ENCODE measurements around the gene AGPS.
"Not testable (repeated sequence)": the region's sequence is repeated elsewhere in the genome, so short reads cannot be mapped to it uniquely, and the experiment has no call there.

AGPS gene

GRCh38 chr2:177348733-177349693, 43.6 kb upstream of the AGPS start:
- H3K9me2 ChIP-seq (replicated peaks; ENCODE audit: control insufficient read depth, low read length), result no peaks in the 10 kb centered on the region
- H4K20me1 ChIP-seq (ENCODE audit: control insufficient read depth, insufficient read depth, low read depth, low read length), result no peaks in the 10 kb centered on the region
- TF ChIP-seq EZH2phosphoT487 (IDR thresholded peaks at IDR 0.05; ENCODE audit: borderline replicate concordance, low read length) (no peak), CTCF (IDR thresholded peaks at IDR 0.05; ENCODE audit: low read depth, low read length, poor library complexity, severe bottlenecking) (no peak)
- no peaks in the 10 kb centered on the region for H3K36me3 ChIP-seq (ENCODE audit: control insufficient read depth, low read length)
- H3F3A ChIP-seq (ENCODE audit: control insufficient read depth, insufficient read depth), result no peaks in the 10 kb centered on the region
- H3K27ac ChIP-seq (ENCODE audit: low read depth, low read length), result no peak overlapping the region
- H3K79me2 ChIP-seq (ENCODE audit: control insufficient read depth, low read length), result no peaks in the 10 kb centered on the region
- peaks cover 3% of the 10 kb centered on the region; the same call in 1 of the 2 replicates for H3K9me3 ChIP-seq (ENCODE audit: control insufficient read depth, insufficient read depth, low read length)
- H3K4me2 ChIP-seq (ENCODE audit: low read length), result no peak overlapping the region
- H3K4me1 ChIP-seq (ENCODE audit: control insufficient read depth, low read length), result no peaks in the 10 kb centered on the region
- no peak overlapping the region for H3K4me3 ChIP-seq (ENCODE audit: low read length)
- H3K27me3 ChIP-seq (ENCODE audit: control insufficient read depth, low read length), result no peaks in the 10 kb centered on the region

- not testable (repeated sequence) for H3K9me3 ChIP-seq (ENCODE audit: control insufficient read depth, insufficient read depth, low read length); H3K4me3 ChIP-seq (ENCODE audit: low read length); H3K27me3 ChIP-seq (ENCODE audit: control insufficient read depth, low read length); H3K79me2 ChIP-seq (ENCODE audit: control insufficient read depth, low read length); H3K36me3 ChIP-seq (ENCODE audit: control insufficient read depth, low read length); H3K4me1 ChIP-seq (ENCODE audit: control insufficient read depth, low read length); H4K20me1 ChIP-seq (ENCODE audit: control insufficient read depth, insufficient read depth, low read depth, low read length); H3F3A ChIP-seq (ENCODE audit: control insufficient read depth, insufficient read depth); H3K27ac ChIP-seq (ENCODE audit: low read depth, low read length); H3K4me2 ChIP-seq (ENCODE audit: low read length); H3K9me2 ChIP-seq (replicated peaks; ENCODE audit: control insufficient read depth, low read length)
Observed at GRCh38 chr2:177350624-177351023, 41.9 kb upstream of the AGPS start.

- H3K4me3 ChIP-seq (ENCODE audit: low read length); H3K4me2 ChIP-seq (ENCODE audit: low read length); H3K4me1 ChIP-seq (ENCODE audit: control insufficient read depth, low read length); H3K36me3 ChIP-seq (ENCODE audit: control insufficient read depth, low read length); H3K9me2 ChIP-seq (replicated peaks; ENCODE audit: control insufficient read depth, low read length); H4K20me1 ChIP-seq (ENCODE audit: control insufficient read depth, insufficient read depth, low read depth, low read length); H3K27ac ChIP-seq (ENCODE audit: low read depth, low read length); H3K27me3 ChIP-seq (ENCODE audit: control insufficient read depth, low read length); H3K79me2 ChIP-seq (ENCODE audit: control insufficient read depth, low read length); H3K9me3 ChIP-seq (ENCODE audit: control insufficient read depth, insufficient read depth, low read length); H3F3A ChIP-seq (ENCODE audit: control insufficient read depth, insufficient read depth): not testable (repeated sequence)
Observed at GRCh38 chr2:177351121-177351520, 41.5 kb upstream of the AGPS start.

- TF ChIP-seq EZH2phosphoT487 (IDR thresholded peaks at IDR 0.05; ENCODE audit: borderline replicate concordance, low read length) (no peak), CTCF (IDR thresholded peaks at IDR 0.05; ENCODE audit: low read depth, low read length, poor library complexity, severe bottlenecking) (no peak)
- Histone ChIP-seq H3K79me2 (ENCODE audit: control insufficient read depth, low read length) (no peaks in the 10 kb centered on the region), H3K9me2 (replicated peaks; ENCODE audit: control insufficient read depth, low read length) (no peaks in the 10 kb centered on the region), H3K9me3 (ENCODE audit: control insufficient read depth, insufficient read depth, low read length) (peaks cover 3% of the 10 kb centered on the region; the same call in 1 of the 2 replicates), H4K20me1 (ENCODE audit: control insufficient read depth, insufficient read depth, low read depth, low read length) (no peaks in the 10 kb centered on the region), H3K4me1 (ENCODE audit: control insufficient read depth, low read length) (no peaks in the 10 kb centered on the region), H3K4me2 (ENCODE audit: low read length) (no peak overlapping the region), H3K27ac (ENCODE audit: low read depth, low read length) (no peak overlapping the region), H3F3A (ENCODE audit: control insufficient read depth, insufficient read depth) (no peaks in the 10 kb centered on the region), H3K27me3 (ENCODE audit: control insufficient read depth, low read length) (no peaks in the 10 kb centered on the region), H3K4me3 (ENCODE audit: low read length) (no peak overlapping the region), H3K36me3 (ENCODE audit: control insufficient read depth, low read length) (no peaks in the 10 kb centered on the region)
Observed at GRCh38 chr2:177352441-177353186, 40.0 kb upstream of the AGPS start.
